ENCODE data around the gene ELP2.
"Not testable (repeated sequence)": the region's sequence is repeated elsewhere in the genome, so short reads cannot be mapped to it uniquely, and the experiment has no call there.

Gene ELP2

DNA sequence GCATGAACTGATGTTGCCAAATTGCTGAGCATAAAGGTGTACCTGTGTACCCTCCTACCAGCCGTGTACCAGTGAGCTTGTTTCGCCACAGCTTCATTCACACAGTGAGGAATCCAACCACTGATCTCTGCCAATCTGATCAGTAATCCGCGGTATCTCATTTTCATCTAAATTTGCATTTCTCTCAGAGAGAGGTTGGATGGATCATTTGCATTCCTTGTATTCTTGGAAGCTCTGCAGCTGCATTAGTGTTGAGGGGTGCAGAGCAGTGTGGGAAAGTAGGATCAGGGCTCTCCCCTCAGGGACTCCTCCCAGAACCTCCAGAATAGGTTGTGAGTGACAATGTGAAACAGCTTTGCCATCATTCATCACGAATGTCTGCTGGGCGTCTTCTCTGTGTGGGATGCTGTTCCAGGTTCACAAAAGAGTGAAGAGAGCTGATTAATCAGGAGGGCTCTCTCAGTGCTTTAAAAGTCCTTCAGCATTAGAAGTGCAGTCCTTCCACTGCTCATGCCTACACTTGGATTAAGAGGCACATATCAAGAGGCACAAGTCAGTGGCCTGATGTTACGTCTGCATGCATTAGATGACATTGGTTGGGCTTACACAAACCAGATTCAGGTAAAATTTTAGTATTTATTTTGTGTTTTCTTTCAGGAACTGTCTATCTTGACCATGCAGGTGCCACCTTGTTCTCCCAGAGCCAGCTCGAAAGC, 65.1 kb downstream of the ELP2 start:
- no peak for DNase-seq

GRCh38 chr18:36195427-36196122, 65.9 kb downstream of the ELP2 start:
- no peak for DNase-seq

DNA sequence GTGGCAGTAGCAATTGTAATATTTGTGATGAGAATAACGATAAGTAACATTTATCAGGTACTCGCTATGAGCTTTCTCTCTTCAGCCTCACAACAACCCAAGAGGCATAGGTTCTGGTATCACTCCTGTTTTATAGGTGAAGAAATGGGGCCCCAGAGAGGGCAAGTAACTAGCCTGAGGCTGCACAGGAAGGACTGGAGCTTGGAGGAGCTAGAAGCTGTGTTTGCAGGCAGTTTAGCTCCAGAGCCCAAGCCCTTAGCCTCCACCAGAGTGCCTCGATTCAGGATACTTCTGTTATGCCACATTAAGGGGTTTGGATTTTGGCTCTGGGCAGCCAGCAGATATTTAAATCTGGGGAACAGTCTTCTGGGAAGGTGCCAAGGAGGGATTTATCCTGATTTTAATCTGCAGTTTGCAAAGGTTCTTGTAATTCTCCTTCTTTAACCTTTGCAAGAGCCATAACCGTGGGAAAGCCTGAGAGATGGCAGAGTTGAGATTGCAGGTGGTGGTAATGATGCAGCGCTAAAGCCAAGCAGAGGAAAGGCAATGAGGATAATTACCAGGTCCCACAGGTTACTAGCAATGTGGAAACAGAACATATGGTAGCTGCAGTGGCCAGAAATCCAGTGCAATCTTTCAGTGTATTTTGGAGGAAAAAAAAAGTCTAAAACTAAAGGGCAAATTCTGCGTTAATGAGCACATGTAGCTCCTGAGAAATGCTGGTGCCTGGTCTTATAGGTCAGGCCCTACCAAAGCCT, 66.7 kb downstream of the ELP2 start:
- no peak for DNase-seq

- DNase-seq: no peak
Observed at GRCh38 chr18:36197511-36198166, 67.9 kb downstream of the ELP2 start.

- no peak for DNase-seq
Observed at GRCh38 chr18:36199691-36200295, 70.1 kb downstream of the ELP2 start.

DNA sequence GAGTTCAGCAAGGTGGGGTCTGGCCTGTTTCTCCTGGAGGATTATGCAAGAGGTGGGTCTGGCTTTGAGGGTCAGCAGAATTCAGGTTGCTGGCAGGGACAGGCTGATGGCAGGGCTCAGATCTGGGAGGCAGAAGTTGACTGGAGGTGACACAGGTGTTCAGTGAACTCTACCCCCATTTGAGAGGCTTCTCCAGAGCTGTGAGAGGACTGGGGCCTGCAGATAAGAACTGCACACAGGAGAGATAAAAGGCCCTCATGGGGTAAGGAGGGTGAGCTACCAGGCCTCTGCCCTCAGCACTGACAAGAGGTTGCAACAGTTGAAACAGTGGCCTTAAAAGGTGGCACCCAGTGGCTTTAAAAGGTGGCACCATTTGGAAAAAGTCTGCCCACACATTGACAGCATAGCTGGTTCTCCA, 70.7 kb downstream of the ELP2 start:
- no peak for DNase-seq

GRCh38 chr18:36201765-36202164, 72.1 kb downstream of the ELP2 start:
- DNase-seq: no peak

DNA sequence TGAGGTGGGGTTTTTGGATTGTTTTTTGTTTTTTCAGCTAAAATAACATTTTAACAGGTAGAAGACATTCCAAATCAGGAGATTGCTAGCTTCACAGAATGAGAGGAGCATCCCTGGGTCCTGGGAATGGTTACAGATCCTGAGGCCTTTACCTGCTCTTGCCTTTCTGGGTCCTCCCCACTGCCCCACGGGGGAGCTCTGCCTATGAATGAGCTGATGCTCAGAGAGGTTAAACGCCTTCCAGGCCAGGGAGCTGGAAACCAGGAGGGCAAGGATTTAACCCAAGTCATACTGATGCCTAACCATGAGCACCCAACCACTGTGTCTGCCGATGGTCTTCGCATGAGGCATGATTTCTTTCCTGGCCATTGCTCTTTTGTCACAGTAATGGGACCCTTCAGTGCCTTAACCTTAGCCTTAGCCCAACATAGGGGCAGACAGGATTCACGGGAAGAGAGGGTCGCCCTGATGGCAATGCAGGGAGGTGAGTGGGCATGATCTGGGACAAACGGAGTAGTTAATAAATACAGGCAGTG, 73.7 kb downstream of the ELP2 start:
- DNase-seq: no peak

DNA sequence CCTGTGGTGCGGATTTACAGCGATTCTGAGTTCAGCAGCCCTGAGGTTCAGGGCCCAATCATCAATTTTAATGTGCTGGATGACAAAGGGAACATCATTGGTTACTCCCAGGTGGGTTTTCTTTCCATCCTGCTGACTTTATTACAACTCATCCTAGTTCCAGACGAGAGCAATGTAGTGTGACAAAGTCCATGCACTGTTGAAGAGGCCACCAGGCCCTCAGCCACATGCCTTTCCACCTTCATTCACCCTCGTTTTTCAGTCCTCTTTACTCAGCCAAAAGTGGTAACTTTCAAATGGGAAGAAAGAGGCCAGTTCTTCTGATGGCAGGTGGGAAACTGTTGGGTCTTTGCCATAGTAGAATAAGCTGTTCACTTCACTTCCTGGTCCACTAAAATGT, 75.5 kb downstream of the ELP2 start:
- no peak for DNase-seq

DNA sequence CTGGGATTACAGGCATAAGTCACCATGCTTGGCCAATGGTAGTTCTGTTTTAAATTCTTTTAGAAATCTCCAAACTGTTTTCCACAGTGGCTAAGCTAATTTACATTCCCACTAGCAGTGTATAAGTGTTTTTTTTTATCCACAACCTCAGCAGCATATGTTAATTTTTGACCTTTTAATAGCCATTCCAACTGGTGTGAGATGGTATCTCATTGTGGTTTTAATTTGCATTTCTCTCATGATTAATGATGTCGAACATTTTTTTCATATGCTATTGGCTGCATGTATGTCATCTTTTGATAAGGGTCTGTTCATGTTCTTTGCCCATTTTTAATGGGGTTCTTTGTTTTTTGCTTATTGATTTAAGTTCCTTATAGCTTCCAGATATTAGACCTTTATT, 77.6 kb downstream of the ELP2 start:
- no peak for DNase-seq

GRCh38 chr18:36207969-36208368, 78.3 kb downstream of the ELP2 start:
- DNase-seq: not testable (repeated sequence)

DNA sequence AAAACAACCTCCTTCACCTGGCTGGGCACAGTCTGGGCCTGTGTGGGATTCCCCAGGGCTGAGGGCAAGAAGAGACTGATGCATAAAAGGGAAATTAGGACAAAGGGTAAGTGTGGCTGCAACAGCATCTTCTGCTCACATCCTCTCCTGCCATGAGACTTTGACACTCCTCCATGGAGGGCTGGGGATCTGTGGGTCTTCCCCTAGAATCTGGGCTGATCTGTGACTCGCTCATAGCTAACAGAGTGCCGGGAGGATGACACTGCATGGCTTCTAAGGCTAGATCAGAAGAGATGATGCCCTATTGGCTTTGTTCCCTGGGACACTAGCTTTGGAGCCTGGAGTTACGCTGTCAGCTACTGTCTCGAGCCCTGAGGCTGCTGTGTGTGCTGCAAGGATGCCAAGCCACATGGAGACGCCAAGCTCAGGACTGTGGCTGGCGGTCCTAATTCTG, 81.9 kb downstream of the ELP2 start:
- DNase-seq: no peak

DNA sequence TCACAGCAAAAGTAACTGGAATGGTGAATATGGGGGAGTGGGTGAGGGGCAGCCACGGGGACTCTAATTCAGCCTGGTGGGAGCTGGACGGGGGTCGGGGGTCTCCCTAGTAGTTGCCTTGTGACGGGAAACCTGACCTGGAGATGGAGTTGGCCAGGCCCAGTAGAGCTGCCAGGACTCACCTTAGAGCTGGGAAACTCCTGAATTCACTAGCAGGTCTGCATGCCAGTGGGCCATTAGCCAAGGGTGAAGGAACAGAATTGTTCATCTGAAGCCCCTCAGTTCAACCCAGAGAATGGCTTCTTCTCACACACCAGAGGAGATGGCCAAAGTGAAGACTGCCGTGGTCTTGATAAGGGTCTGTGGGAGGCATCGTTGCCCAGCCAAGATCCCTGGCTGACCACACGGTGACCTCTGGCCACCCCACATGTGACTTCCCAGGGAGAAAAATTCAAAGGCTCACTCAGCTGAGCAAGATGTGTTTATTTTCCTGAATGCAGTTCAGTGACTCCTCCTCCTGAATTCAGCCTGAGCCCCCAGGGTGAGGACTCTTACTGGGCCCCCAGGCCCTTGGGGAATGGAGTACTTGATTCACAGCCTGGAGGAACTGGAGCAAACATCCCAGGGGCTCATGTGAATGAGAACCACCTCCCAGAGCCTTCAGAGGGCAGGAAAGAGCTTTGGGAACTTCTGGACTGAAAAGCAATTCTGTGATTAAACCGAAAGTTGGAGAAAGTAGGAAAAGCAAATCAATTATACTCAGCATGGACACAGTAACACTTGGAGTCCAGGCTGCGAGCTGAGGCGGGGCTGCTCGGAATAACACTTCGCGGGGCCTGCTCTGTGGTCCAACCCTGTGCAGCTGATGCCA, 82.8 kb downstream of the ELP2 start:
- no peak for DNase-seq

GRCh38 chr18:36214811-36215210, 85.1 kb downstream of the ELP2 start:
- no peak for DNase-seq

GRCh38 chr18:36215577-36215976, 85.9 kb downstream of the ELP2 start:
- DNase-seq: no peak

DNA sequence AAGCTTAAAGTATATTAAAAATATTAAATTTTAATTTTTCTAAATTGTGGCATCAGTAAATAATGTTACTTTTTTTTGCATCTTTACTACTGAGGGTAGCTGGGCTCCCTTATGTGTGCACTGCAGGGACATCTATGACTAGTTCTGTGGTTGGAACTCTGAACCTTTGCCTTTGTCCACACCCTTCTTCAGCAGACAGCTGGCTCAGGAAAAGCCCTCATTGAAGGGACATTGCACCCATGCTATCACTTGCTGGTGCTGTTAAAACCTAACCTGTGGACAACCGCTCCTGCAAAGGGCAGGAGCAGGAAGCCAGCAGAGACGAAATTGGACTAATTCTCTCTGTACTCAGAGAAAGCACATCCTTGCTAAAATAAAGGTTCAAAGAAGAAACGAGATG, 87.6 kb downstream of the ELP2 start:
- no peak for DNase-seq

- DNase-seq: no peak
Observed at GRCh38 chr18:36229188-36229587, 99.5 kb downstream of the ELP2 start.

Data from hippocampal formation (tissue), 2 donors.